Peyer's patch (tissue), 4 donors: ENCODE data around the gene CNDP2. TPM values are rescaled to one million over a fixed set of nuclear protein-coding genes. Genes with fewer than 3 reads are reported as not detected.
"Not testable (repeated sequence)": the region's sequence is repeated elsewhere in the genome, so short reads cannot be mapped to it uniquely, and the experiment has no call there.

Source experiments
- DNase-seq, 3 donors: peaks; one replicate each; pipeline ENCODE4 v3.0.0-alpha.2; 2017 to 2019
- H3K27ac ChIP-seq, 4 donors: fragments of 200-600 bp; sonication (generic); one replicate each; pipeline ENCODE4 v1.5.1; 2016 to 2019
- H3K27me3 ChIP-seq, 2 donors: fragments of 200-600 bp; sonication (generic); one replicate each; pipeline ENCODE4 v1.5.1; 2019
- H3K36me3 ChIP-seq, 3 donors: fragments of 200-600 bp; sonication (generic); one replicate each; pipeline ENCODE4 v1.5.1; 2016 to 2019
- H3K4me1 ChIP-seq, 4 donors: fragments of 200-600 bp; sonication (generic); one replicate each; pipeline ENCODE4 v1.5.1; 2016 to 2019
- H3K4me3 ChIP-seq, 4 donors: fragments of 200-600 bp; sonication (generic); 1 replicate in 3 of 4; 2 replicates in 1 of 4; pipeline ENCODE4 v1.5.1; 2016 to 2019; ENCODE audit warnings: mild to moderate bottlenecking in 1 of 4
- H3K9me3 ChIP-seq, 4 donors: fragments of 200-600 bp; sonication (generic); one replicate each; pipeline ENCODE4 v1.5.1; 2016 to 2019; ENCODE audit warnings: mild to moderate bottlenecking in 1 of 4
- POLR2A ChIP-seq, 2 donors: fragments of 450-650 bp; IDR thresholded peaks; one replicate each; pipeline ENCODE4 v1.5.1; 2017; ENCODE audit warnings: antibody characterized with exemption in 2 of 2, mild to moderate bottlenecking in 2 of 2, moderate library complexity in 2 of 2
- total RNA-seq, 4 donors: library from RNA; depleted of rRNA; stranded (reverse); fragments of >200 nt; gene quantifications; one replicate each; pipeline ENCODE4 v1.1.0, GENCODE V29; 2016
- TF ChIP-seq, protein P1 (sequence below), 6 experiments: fragments of 450-650 bp in 4 of 6; fragments of 200-600 bp in 2 of 6; sonication (generic) in 1 of 6; IDR thresholded peaks; one replicate each; pipeline ENCODE4 v1.5.1; 2017 to 2019; ENCODE audit warnings: antibody characterized with exemption in 6 of 6, mild to moderate bottlenecking in 3 of 6, moderate library complexity in 1 of 6

CNDP2 gene
- total RNA-seq, 4 donors from 2014 or later = 283 to 798 (median 653) TPM

DNA sequence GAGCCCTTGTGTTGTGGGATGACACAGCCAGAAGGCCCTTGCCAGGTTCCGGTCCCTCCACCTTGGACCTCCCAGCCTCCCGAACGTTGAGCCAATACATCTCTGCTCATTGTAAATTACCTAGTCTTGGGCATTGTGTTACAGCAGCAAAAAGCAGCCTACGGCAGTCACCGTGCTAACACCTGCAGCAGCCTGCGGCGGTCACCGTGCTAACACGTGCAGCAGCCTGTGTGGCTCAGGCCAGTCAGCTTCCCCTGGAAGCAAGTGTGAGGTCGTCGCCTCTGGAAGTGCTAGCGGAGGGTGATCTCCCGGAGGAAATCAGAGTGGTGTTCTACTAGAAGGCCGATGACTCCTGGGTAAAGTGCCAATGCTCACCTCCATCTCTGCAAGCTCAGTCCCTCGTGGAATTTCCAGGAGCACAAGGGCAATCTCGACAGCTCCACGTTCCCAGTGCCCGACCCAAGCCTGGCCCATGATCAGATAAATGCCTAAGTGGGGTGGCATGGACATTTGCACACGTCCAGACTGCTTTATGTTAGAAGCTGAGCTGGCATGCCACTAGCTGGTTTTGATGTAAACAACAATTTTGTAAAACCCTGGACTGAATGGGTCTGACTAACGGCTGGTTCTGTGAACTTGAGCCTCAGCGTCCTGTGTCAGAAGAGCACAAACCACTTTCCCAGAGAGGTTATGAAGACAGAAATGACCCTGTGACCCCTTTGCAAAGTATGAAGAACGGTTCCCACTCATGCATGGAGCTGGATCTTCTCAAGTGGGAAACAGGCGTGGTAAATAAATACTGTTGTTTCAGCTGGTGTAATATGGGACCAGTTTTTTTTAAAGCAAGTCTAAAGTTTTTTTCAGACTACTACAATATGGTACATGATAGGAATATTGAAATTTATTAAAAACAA is 26.7 kb downstream of the CNDP2 start:
- peaks cover 0 to 36% (median 0%) of the 10 kb centered on the region in 3 donors for H3K36me3 ChIP-seq
- peak overlapping the region in 1 of 4 donors; percentile 77 for H3K27ac ChIP-seq
- peaks cover 0 to 32% (median 2%) of the 10 kb centered on the region in 4 donors for H3K4me1 ChIP-seq
- no peak overlapping the region for H3K4me3 ChIP-seq
- H3K27me3 ChIP-seq = no peaks in the 10 kb centered on the region
- peak in 1 of 3 donors; percentile 39 for DNase-seq
- no peak for TF ChIP-seq POLR2A (IDR thresholded peaks at IDR 0.05)
- TF ChIP-seq, protein P1, sequence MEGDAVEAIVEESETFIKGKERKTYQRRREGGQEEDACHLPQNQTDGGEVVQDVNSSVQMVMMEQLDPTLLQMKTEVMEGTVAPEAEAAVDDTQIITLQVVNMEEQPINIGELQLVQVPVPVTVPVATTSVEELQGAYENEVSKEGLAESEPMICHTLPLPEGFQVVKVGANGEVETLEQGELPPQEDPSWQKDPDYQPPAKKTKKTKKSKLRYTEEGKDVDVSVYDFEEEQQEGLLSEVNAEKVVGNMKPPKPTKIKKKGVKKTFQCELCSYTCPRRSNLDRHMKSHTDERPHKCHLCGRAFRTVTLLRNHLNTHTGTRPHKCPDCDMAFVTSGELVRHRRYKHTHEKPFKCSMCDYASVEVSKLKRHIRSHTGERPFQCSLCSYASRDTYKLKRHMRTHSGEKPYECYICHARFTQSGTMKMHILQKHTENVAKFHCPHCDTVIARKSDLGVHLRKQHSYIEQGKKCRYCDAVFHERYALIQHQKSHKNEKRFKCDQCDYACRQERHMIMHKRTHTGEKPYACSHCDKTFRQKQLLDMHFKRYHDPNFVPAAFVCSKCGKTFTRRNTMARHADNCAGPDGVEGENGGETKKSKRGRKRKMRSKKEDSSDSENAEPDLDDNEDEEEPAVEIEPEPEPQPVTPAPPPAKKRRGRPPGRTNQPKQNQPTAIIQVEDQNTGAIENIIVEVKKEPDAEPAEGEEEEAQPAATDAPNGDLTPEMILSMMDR (IDR thresholded peaks at IDR 0.05) = no peak
- no peaks in the 10 kb centered on the region for H3K9me3 ChIP-seq

DNA sequence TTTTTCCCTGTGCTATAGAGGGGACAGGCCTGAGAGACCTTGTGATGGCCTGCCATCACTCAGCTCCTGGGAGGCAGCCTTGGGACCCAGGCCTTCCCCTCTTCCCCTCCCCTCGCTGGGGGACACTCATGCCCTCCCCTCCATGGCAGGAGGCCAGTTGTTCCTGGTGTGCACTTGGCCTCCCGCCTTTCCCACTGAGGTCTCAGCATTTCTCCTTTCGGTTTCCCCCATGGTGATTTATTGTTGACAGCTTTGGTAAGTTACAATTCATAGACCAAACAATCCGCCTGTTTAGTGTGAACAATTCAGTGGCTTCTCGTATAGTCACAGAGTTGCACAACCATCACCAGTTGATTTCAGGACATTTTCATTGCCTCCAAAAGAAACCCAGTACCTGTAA is 27.9 kb downstream of the CNDP2 start:
- no peak for DNase-seq
- H3K4me3 ChIP-seq = no peak overlapping the region
- H3K36me3 ChIP-seq = peaks cover 0 to 24% (median 0%) of the 10 kb centered on the region in 3 donors
- H3K27ac ChIP-seq = peak overlapping the region in 3 of 4 donors; percentile 54 to 92 (median 77)
- no peaks in the 10 kb centered on the region for H3K27me3 ChIP-seq
- TF ChIP-seq POLR2A (IDR thresholded peaks at IDR 0.05) = peak in 1 of 2 donors; percentile 12
- TF ChIP-seq, protein P1 (IDR thresholded peaks at IDR 0.05) = no peak
- H3K9me3 ChIP-seq = no peaks in the 10 kb centered on the region
- H3K4me1 ChIP-seq = peaks cover 0 to 32% (median 2%) of the 10 kb centered on the region in 4 donors

DNA sequence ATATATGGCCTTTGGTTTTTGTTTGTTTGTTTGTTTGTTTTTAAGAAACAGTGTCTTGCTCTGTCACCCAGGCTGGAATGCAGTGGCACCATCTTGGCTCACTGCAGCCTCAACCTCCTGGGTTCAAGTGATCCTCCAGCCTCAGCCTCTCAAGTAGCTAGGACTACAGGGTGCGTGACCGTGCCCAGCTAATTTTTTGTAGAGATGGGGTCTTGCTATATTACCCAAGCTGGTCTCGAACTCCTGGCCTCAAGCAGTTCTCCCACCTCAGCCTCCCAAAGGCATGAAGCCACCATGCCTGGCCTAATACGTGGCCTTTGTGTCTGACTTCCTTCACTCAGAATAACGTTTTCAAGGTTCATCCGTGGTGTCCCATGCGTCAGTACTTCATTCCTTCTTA is 28.8 kb downstream of the CNDP2 start:
- not testable (repeated sequence) for H3K27me3 ChIP-seq, DNase-seq, H3K4me3 ChIP-seq, H3K9me3 ChIP-seq
- H3K27ac ChIP-seq = peak overlapping the region in 3 of 4 donors; percentile 54 to 92 (median 77)
- H3K4me1 ChIP-seq = peaks cover 0 to 32% (median 2%) of the 10 kb centered on the region in 4 donors
- H3K36me3 ChIP-seq = peaks cover 0 to 15% (median 0%) of the 10 kb centered on the region in 3 donors

DNA sequence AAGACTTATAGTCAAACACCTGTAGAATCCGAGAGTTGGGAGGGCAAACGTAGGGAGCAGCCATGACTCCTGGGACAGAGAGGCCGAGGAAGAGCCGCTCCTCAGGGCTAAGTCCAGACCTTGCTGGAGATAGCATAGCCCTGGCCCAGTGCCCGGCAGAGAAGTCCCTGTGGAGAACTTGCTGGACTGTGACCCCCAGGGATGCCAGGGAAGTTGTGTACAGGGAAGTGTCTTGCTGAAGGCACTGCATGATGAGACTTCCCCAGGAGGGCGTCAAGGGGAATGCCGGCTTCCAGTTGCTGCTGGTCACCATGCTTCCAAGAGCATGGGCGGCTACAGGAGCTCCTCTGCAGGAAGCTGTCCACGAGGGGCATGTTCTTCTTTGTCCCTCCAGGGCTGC is 29.6 kb downstream of the CNDP2 start:
- peaks cover 0 to 32% (median 2%) of the 10 kb centered on the region in 4 donors for H3K4me1 ChIP-seq
- no peaks in the 10 kb centered on the region for H3K27me3 ChIP-seq
- peak in 1 of 2 donors; percentile 28 for TF ChIP-seq POLR2A (IDR thresholded peaks at IDR 0.05)
- TF ChIP-seq, protein P1 (IDR thresholded peaks at IDR 0.05) = peak in 3 of 6 experiments; percentile 23 to 31 (median 24)
- peak in 2 of 3 donors; percentile 95 for DNase-seq
- no peaks in the 10 kb centered on the region for H3K9me3 ChIP-seq
- peaks cover 0 to 7% (median 0%) of the 10 kb centered on the region in 3 donors for H3K36me3 ChIP-seq
- peak overlapping the region in 3 of 4 donors; percentile 46 to 92 (median 77) for H3K27ac ChIP-seq
- H3K4me3 ChIP-seq = no peak overlapping the region

DNA sequence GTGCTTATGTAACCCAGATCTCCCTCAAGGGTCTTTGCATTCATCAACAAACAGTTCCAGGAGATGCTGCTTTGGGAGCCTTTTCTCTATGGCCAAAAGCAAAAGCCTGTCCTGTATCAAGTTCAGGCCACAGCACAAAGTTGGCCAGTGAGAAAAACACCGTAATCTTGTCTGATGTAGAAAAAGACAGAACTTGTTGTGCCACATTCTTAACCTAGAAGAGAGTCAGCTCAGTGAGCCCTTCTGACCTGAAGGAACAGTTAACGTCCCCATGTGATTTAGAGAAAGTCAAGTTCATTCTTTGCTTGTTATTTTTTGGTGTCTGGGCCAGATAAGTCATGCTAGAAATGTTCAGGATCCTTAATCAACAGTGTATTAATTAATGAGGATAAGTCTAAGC is 30.3 kb downstream of the CNDP2 start:
- Histone ChIP-seq H3K27ac (peak overlapping the region in 3 of 4 donors; percentile 46 to 92 (median 77)), H3K9me3 (no peaks in the 10 kb centered on the region), H3K4me1 (peaks cover 0 to 32% (median 2%) of the 10 kb centered on the region in 4 donors), H3K4me3 (no peak overlapping the region), H3K27me3 (no peaks in the 10 kb centered on the region), H3K36me3 (peaks cover 0 to 1% (median 0%) of the 10 kb centered on the region in 3 donors)
- DNase-seq = no peak
- TF ChIP-seq, protein P1 (IDR thresholded peaks at IDR 0.05) = no peak
- TF ChIP-seq POLR2A (IDR thresholded peaks at IDR 0.05) = no peak

DNA sequence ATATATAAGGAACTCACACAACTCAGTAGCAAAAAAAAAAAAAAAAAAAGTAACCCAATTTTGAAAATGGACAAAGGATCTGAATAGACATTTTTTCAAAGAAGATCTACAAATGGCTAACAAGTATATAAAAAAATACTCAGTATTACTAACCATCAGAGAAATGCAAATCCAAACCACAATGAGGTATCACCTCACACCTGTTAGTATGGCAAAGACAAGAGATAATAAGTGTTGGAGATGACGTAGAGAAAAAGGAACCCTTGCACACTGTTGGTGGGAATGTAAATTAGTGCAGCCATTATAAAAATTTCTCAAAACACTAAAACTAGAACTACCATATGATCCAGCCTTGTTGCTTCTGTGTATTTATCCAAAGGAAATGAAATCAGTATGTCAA is 32.3 kb downstream of the CNDP2 start:
- Histone ChIP-seq H3K4me1 (peaks cover 0 to 24% (median 2%) of the 10 kb centered on the region in 4 donors), H3K27ac (no peak overlapping the region), H3K9me3 (no peaks in the 10 kb centered on the region), H3K27me3 (no peaks in the 10 kb centered on the region), H3K4me3 (no peak overlapping the region), H3K36me3 (no peaks in the 10 kb centered on the region)
- no peak for DNase-seq
- TF ChIP-seq, protein P1 (IDR thresholded peaks at IDR 0.05) = no peak
- no peak for TF ChIP-seq POLR2A (IDR thresholded peaks at IDR 0.05)
